ENCODE results near the gene AMOTL1. TPM values are rescaled to one million over a fixed set of nuclear protein-coding genes. Genes with fewer than 3 reads are reported as not detected.

The AMOTL1 gene
- total and polyA plus RNA-seq, 4 experiments from 2014 or later, result 0.06 to 0.09 (median 0.07) TPM; not detected in 1

DNA sequence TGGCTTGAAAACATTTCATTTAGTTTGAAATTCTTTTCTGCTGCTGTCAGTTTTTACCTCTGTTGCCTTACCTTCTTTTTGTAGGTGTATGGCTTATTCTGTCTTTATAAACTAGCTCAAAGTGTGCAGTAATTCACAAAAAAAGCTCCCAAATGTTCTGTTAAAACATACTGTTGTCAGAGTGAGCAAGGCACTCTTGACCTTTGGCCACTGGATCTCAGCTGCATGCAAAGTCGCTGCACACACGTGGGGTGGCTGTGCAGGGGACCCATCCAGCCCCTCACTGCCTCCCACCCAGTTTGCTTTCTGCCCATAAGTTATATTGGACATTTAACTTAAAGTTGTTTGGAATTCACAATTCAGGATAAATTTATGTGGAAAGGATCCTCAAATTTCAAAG is 92.2 kb downstream of the AMOTL1 start:
- Histone ChIP-seq H3K9me3 (ENCODE audit: control insufficient read depth in 1 of 2, low read length in 2 of 2) (no peaks in the 10 kb centered on the region), H3K36me3 (ENCODE audit: insufficient read depth, low read length) (no peaks in the 10 kb centered on the region), H3K4me1 (ENCODE audit: insufficient read depth, low read length) (no peaks in the 10 kb centered on the region), H3K27me3 (ENCODE audit: insufficient read depth, low read length) (no peaks in the 10 kb centered on the region), H3K4me3 (ENCODE audit: low read length in 2 of 2) (no peak overlapping the region), H3K27ac (ENCODE audit: low read depth, low read length) (no peak overlapping the region)
- Mint-ChIP-seq H3K4me1 (no peaks in the 10 kb centered on the region), H3K27ac (no peak overlapping the region), H3K36me3 (no peaks in the 10 kb centered on the region), H3K9me3 (no peaks in the 10 kb centered on the region), H3K27me3 (peaks cover 3 to 8% of the 10 kb centered on the region in 2 donors), H3K4me3 (no peak overlapping the region)
- intact Hi-C loops (cut with micrococcal nuclease), result no loop called here
- ChIA-PET POLR2A (ENCODE audit: partially characterized antibody) (no interaction called here), CTCF (ENCODE audit: partially characterized antibody) (interaction anchor here (1.3 kb wide), 1 partner anchor 9 kb away, joined by 3 read pairs; no protein-coding TSS in a partner anchor)
- no peak for DNase-seq

DNA sequence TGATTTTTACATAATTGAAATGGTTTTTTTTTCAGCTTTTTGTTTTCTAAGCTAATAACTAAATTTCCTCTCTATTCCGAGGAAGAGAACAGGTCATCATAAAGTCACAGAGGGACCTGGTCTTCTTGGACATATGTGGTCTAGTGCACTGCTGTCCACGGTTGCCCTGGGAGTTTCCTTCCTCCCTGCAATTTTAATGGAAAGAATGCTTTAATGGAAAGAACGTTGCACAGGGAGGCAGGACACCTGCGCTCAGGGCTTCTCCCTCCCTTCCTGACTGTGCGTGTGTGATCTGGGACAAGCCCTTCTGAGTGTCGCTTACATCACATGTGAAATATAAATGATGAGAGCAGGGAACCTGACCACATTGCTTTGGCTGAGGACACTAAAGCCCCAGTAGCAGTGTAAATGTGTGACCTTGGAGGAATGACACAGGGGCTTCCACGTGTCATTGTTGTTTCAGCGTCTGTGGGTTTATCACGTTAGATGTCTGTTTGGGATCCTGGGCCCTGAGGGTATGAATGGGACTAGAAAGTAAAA is 93.2 kb downstream of the AMOTL1 start:
- Histone ChIP-seq H3K36me3 (ENCODE audit: insufficient read depth, low read length) (no peaks in the 10 kb centered on the region), H3K9me3 (ENCODE audit: control insufficient read depth in 1 of 2, low read length in 2 of 2) (no peaks in the 10 kb centered on the region), H3K27me3 (ENCODE audit: insufficient read depth, low read length) (no peaks in the 10 kb centered on the region), H3K27ac (ENCODE audit: low read depth, low read length) (no peak overlapping the region), H3K4me3 (ENCODE audit: low read length in 2 of 2) (no peak overlapping the region), H3K4me1 (ENCODE audit: insufficient read depth, low read length) (no peaks in the 10 kb centered on the region)
- Mint-ChIP-seq H3K27me3 (peaks cover 3 to 9% of the 10 kb centered on the region in 2 donors), H3K27ac (no peak overlapping the region), H3K36me3 (no peaks in the 10 kb centered on the region), H3K4me3 (no peak overlapping the region), H3K9me3 (peaks cover 0 to 1% (median 0%) of the 10 kb centered on the region in 8 donors), H3K4me1 (no peaks in the 10 kb centered on the region)
- no peak for DNase-seq
- POLR2A ChIA-PET (ENCODE audit: partially characterized antibody), result no interaction called here
- intact Hi-C loops (cut with micrococcal nuclease), result no loop called here
- CTCF ChIA-PET (ENCODE audit: partially characterized antibody), result no interaction called here

DNA sequence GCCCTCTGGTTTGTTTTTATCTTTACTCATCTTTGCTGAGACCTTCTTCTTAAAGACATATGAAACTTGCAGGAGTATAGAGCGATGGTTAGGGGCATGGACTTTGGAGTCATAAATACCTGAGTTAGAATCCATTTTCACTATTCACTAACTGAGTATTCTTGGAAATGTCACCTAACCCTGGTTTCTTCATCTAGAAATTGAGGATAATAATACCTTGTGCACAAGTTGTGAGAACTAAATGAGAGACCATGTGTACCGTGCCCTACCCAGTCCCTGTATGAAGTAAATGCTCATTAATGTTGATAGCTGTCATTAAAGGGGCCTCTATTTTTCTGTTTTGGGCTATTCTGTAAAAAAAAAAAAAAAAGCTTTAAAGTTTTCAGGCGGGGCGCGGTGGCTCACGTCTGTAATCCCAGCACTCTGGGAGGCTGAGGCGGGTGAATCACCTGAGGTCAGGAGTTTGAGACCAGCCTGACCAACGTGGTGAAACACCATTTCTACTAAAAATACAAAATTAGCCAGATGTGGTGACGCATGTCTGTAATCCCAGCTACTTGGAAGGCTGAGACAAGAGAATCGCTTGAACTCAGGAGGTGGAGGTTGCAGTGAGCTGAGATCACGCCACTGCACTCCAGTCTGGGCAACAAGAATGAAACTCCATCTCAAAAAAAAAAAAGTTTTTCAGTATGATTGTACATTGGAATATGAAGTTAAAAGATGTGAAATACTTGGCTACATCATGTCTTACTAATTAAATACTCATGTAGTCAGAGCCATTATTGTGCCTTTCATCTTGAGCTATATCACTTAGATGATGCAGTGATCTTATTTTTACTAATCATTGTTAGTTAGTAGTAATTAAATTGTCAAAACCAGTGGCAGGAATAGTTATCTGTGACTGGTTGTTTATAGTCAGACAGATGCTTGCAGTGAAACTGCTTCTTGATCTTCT is 95.0 kb downstream of the AMOTL1 start:
- Mint-ChIP-seq H3K36me3 (no peaks in the 10 kb centered on the region), H3K27me3 (peaks cover 5 to 10% of the 10 kb centered on the region in 2 donors), H3K27ac (no peak overlapping the region), H3K4me1 (no peaks in the 10 kb centered on the region), H3K9me3 (peaks cover 0 to 2% (median 0%) of the 10 kb centered on the region in 8 donors), H3K4me3 (no peak overlapping the region)
- POLR2A ChIA-PET (ENCODE audit: partially characterized antibody), result no interaction called here
- Histone ChIP-seq H3K36me3 (ENCODE audit: insufficient read depth, low read length) (no peaks in the 10 kb centered on the region), H3K9me3 (ENCODE audit: control insufficient read depth in 1 of 2, low read length in 2 of 2) (no peaks in the 10 kb centered on the region), H3K27ac (ENCODE audit: low read depth, low read length) (no peak overlapping the region), H3K4me1 (ENCODE audit: insufficient read depth, low read length) (no peaks in the 10 kb centered on the region), H3K27me3 (ENCODE audit: insufficient read depth, low read length) (no peaks in the 10 kb centered on the region), H3K4me3 (ENCODE audit: low read length in 2 of 2) (no peak overlapping the region)
- intact Hi-C loops (cut with micrococcal nuclease), result no loop called here
- CTCF ChIA-PET (ENCODE audit: partially characterized antibody), result interaction anchor here (1.0 kb wide), 1 partner anchor 10 kb away, joined by 3 read pairs; no protein-coding TSS in a partner anchor
- DNase-seq, result no peak

DNA sequence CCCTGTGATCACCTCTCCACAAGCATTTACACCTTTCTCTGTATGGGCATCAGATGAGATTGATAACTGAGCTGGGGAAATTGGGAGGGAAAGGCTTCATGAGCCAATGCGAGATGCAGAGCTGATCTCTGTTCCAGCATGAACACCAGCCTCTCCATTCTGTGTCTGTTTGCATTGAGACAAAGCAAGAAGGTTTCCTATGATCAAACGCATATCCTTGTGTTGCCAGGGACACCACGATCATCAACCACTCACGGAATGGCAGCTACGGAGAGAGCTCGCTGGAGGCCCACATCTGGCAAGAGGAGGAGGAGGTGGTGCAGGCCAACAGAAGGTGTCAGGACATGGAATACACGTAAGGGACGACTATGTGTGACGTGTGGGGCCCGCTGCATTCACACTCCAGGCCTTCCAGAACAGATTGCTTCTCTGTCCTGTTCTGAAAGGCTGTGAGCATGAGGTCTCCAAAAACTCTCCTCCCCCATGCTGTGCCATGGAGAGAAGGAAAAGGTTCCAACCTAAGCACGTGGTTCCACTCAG is 96.4 kb downstream of the AMOTL1 start:
- H3K4me3 Mint-ChIP-seq, result no peak overlapping the region
- ChIA-PET CTCF (ENCODE audit: partially characterized antibody) (no interaction called here), POLR2A (ENCODE audit: partially characterized antibody) (no interaction called here)
- no peaks in the 10 kb centered on the region for H3K4me1 ChIP-seq (ENCODE audit: insufficient read depth, low read length)
- no peak overlapping the region for H3K27ac Mint-ChIP-seq
- intact Hi-C loops (cut with micrococcal nuclease), result no loop called here
- H3K4me1 Mint-ChIP-seq, result no peaks in the 10 kb centered on the region
- H3K9me3 Mint-ChIP-seq, result peaks cover 0 to 2% (median 0%) of the 10 kb centered on the region in 8 donors
- no peaks in the 10 kb centered on the region for H3K36me3 ChIP-seq (ENCODE audit: insufficient read depth, low read length)
- H3K4me3 ChIP-seq (ENCODE audit: low read length in 2 of 2), result no peak overlapping the region
- no peak for DNase-seq
- H3K36me3 Mint-ChIP-seq, result no peaks in the 10 kb centered on the region
- no peaks in the 10 kb centered on the region for H3K9me3 ChIP-seq (ENCODE audit: control insufficient read depth in 1 of 2, low read length in 2 of 2)
- peaks cover 5 to 10% of the 10 kb centered on the region in 2 donors for H3K27me3 Mint-ChIP-seq
- no peaks in the 10 kb centered on the region for H3K27me3 ChIP-seq (ENCODE audit: insufficient read depth, low read length)
- H3K27ac ChIP-seq (ENCODE audit: low read depth, low read length), result no peak overlapping the region

DNA sequence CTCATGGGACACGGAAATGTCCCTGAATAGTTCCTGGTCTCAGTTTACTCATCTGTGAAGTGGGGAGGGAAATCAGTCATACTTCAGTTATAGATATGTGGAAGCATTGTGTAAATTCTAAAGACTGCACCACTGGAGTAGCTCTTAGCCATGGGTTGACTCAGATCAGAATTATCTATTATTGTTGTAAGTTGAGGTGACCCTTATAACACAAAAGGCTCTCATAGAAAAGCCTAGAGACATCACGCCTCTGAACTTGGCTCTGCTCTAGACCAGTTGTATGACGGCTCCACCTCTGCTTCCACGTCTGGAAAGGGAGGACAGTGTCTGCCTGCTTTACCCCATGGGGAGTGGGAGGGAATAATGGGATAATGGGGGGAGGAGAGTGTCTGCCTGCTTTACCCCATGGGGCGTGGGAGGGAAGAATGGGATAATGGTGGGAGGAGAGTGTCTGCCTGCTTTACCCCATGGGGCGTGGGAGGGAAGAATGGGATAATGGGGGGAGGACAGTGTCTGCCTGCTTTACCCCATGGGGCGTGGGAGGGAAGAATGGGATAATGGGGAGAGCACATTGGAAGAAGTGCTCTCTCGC is 98.2 kb downstream of the AMOTL1 start:
- Mint-ChIP-seq H3K27ac (no peak overlapping the region), H3K27me3 (peaks cover 5 to 10% of the 10 kb centered on the region in 2 donors), H3K4me3 (no peak overlapping the region), H3K9me3 (peaks cover 0 to 4% (median 0%) of the 10 kb centered on the region in 8 donors), H3K36me3 (no peaks in the 10 kb centered on the region), H3K4me1 (no peaks in the 10 kb centered on the region)
- no peaks in the 10 kb centered on the region for H3K9me3 ChIP-seq (ENCODE audit: control insufficient read depth in 1 of 2, low read length in 2 of 2)
- intact Hi-C loops (cut with micrococcal nuclease), result no loop called here
- H3K4me3 ChIP-seq (ENCODE audit: low read length in 2 of 2), result no peak overlapping the region
- H3K36me3 ChIP-seq (ENCODE audit: insufficient read depth, low read length), result no peaks in the 10 kb centered on the region
- no peaks in the 10 kb centered on the region for H3K27me3 ChIP-seq (ENCODE audit: insufficient read depth, low read length)
- no peaks in the 10 kb centered on the region for H3K4me1 ChIP-seq (ENCODE audit: insufficient read depth, low read length)
- POLR2A ChIA-PET (ENCODE audit: partially characterized antibody), result no interaction called here
- DNase-seq, result no peak
- CTCF ChIA-PET (ENCODE audit: partially characterized antibody), result no interaction called here
- H3K27ac ChIP-seq (ENCODE audit: low read depth, low read length), result no peak overlapping the region

DNA sequence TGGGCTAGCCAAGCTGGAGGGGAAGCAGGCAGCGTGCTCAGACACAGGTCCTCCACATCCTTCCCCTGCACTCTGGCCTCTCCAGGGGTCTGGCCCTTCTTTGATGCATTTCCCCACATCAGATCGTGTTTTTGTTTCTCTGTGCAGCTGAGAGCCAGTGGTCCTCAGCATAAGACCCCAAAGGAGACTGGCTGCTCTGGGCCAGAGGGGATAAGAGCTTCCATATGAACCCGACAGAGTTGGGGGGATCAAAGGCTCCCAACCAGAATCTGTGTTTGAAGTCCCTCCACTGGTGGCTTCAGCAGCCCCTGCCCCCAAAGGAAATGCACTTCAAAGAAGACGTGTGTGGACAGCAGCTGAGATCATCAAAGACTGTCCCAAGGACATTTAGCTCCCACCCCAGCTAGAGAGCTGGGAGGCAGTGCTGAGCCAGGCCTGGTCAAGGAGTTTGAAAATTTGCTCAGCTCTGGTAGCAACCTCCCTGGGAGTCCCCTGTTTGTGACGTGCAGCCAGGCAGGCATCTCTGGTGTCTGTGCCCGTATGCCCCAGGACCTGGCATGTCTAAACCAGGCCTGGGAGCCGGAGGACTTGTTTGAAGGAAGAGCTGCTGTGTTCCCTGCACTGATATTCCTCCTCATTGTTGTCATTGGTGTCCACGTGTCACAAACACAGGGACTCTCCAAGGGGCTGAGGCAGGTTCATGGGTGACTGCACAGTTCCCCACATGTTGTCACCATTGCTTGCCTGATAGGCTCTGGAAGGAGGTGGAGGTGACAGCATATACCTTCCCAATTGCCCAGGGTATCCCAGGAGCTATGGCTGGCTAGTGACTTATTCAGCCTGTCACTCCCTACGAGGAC is 99.0 kb downstream of the AMOTL1 start:
- Histone ChIP-seq H3K9me3 (ENCODE audit: control insufficient read depth in 1 of 2, low read length in 2 of 2) (no peaks in the 10 kb centered on the region), H3K36me3 (ENCODE audit: insufficient read depth, low read length) (no peaks in the 10 kb centered on the region), H3K4me1 (ENCODE audit: insufficient read depth, low read length) (no peaks in the 10 kb centered on the region), H3K4me3 (ENCODE audit: low read length in 2 of 2) (no peak overlapping the region), H3K27ac (ENCODE audit: low read depth, low read length) (no peak overlapping the region), H3K27me3 (ENCODE audit: insufficient read depth, low read length) (no peaks in the 10 kb centered on the region)
- POLR2A ChIA-PET (ENCODE audit: partially characterized antibody), result no interaction called here
- Mint-ChIP-seq H3K4me1 (no peaks in the 10 kb centered on the region), H3K27me3 (peaks cover 8 to 14% of the 10 kb centered on the region in 2 donors), H3K9me3 (peaks cover 0 to 4% (median 0%) of the 10 kb centered on the region in 8 donors), H3K36me3 (no peaks in the 10 kb centered on the region), H3K27ac (no peak overlapping the region), H3K4me3 (no peak overlapping the region)
- no peak for DNase-seq
- CTCF ChIA-PET (ENCODE audit: partially characterized antibody), result no interaction called here
- intact Hi-C loops (cut with micrococcal nuclease), result no loop called here

Measured in CD4-positive, alpha-beta memory T cell (primary cell).